ENCODE data around the gene RXRG.

GRCh38 chr1:165426745-165427144, 18.2 kb downstream of the RXRG start:
- TF ChIP-seq CTCF (IDR thresholded peaks at IDR 0.05; ENCODE audit: low read length) (no peak), EZH2phosphoT487 (IDR thresholded peaks at IDR 0.05; ENCODE audit: low read length) (no peak), EZH2 (optimal IDR thresholded peaks at IDR 0.05; ENCODE audit: low read depth, low read length) (no peak)
